ENCODE data around the gene AASS.

Gene AASS

DNA sequence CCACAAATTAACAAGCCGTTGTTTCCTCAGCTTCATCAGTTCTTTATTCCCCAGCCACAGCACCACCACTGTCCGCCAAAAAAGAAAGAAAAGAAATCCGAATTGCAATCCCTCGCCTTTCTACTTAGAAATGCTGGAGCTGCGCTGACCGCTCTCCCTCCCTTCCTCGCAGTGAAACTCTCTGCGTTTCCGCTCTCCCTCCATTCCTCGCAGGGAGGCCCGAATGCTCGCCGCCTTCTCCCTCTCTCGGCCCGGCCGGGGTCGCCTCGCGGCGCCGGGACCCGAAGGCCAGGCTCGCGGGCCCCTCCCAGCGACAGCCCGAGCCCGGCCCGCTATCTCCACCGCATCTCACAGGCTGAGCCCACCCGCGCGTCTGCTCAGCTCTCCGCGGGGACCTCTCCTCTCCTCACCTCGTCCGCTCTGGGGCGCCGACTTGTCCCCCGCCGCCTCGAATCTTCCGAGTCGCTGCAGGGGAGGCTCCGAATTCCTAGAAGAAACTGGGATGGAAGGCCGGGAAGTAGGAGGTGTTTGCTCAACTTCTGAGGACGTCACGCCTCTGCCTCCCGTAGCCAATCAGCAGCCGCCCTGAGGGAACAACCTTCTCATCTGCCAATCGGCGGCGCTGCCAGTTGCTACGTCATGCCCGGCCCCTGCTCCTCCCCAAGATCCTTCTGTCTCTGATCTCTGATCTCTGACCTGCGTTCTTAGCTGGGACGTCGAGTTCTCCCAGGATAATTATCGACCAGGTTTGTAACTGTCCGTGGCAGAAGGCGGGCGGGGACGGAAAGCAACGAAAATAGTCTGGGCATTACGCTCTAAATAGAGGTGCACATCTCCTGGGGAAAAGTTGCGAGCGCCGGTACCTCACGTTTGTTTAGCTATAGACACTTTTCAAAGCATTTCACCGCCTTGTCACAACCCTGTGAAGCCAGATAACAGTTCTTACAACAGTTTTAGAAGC is at the start of gene AASS:
TSS of gene AASS (minus strand) at position 499 of the 961 bp plus-strand sequence. CDS start 10,523 bp downstream, outside the sequence.
- ChIA-PET CTCF (interaction anchor here (0.6 to 1.2 kb wide), 4 partner anchors 10 to 150 kb away, joined by 3 to 6 read pairs (median 4); no protein-coding TSS in a partner anchor), POLR2A (interaction anchor here (0.6 to 1.0 kb wide), 3 partner anchors 42 to 1267 kb away, joined by 3 to 4 read pairs (median 3); no protein-coding TSS in a partner anchor)
- H3K4me1 ChIP-seq (ENCODE audit: control insufficient read depth, insufficient read depth, low read length): peaks cover 10% of the 10 kb centered on the region; the same call in 1 of the 2 replicates
- peak within 1 kb of the TSS; percentile 88 for H3K4me3 ChIP-seq (ENCODE audit: low read depth, low read length)
- H3K9me3 ChIP-seq (ENCODE audit: control insufficient read depth, insufficient read depth, low read depth, low read length): no peaks in the 10 kb centered on the region
- H3K36me3 ChIP-seq (ENCODE audit: control insufficient read depth in 2 of 2, insufficient read depth in 1 of 2, low read length in 2 of 2): no peaks in the 10 kb centered on the region
- H3K27ac ChIP-seq (ENCODE audit: extremely low read depth, low read depth, low read length): peak within 1 kb of the TSS; percentile 80
- TF ChIP-seq ZNF112 (tag by site-specific recombination; IDR thresholded peaks at IDR 0.05): no peak
- TF ChIP-seq ZNF501 (tag by site-specific recombination; IDR thresholded peaks at IDR 0.05): peak; percentile 21; the same call in 1 of the 2 replicates
- TF ChIP-seq, protein P1, sequence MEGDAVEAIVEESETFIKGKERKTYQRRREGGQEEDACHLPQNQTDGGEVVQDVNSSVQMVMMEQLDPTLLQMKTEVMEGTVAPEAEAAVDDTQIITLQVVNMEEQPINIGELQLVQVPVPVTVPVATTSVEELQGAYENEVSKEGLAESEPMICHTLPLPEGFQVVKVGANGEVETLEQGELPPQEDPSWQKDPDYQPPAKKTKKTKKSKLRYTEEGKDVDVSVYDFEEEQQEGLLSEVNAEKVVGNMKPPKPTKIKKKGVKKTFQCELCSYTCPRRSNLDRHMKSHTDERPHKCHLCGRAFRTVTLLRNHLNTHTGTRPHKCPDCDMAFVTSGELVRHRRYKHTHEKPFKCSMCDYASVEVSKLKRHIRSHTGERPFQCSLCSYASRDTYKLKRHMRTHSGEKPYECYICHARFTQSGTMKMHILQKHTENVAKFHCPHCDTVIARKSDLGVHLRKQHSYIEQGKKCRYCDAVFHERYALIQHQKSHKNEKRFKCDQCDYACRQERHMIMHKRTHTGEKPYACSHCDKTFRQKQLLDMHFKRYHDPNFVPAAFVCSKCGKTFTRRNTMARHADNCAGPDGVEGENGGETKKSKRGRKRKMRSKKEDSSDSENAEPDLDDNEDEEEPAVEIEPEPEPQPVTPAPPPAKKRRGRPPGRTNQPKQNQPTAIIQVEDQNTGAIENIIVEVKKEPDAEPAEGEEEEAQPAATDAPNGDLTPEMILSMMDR (tag by site-specific recombination; IDR thresholded peaks at IDR 0.05): peak; percentile 78; the same call in 1 of the 2 replicates
- TF ChIP-seq KLF1 (tag by site-specific recombination; IDR thresholded peaks at IDR 0.05): no peak
- no peak for TF ChIP-seq ZNF221 (tag by site-specific recombination; IDR thresholded peaks at IDR 0.05; ENCODE audit: borderline replicate concordance)
- no peak for TF ChIP-seq ZNF624 (tag by site-specific recombination; IDR thresholded peaks at IDR 0.05)
- no peak for TF ChIP-seq ZNF548 (tag by site-specific recombination; IDR thresholded peaks at IDR 0.05)
- TF ChIP-seq, protein P2, sequence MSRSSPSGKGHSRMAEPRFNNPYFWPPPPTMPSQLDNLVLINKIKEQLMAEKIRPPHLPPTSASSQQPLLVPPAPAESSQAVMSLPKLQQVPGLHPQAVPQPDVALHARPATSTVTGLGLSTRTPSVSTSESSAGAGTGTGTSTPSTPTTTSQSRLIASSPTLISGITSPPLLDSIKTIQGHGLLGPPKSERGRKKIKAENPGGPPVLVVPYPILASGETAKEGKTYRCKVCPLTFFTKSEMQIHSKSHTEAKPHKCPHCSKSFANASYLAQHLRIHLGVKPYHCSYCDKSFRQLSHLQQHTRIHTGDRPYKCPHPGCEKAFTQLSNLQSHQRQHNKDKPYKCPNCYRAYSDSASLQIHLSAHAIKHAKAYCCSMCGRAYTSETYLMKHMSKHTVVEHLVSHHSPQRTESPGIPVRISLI (tag by site-specific recombination; IDR thresholded peaks at IDR 0.05): 0 out of 2 replicates have a peak, but pooled peaks have one; percentile 28
- TF ChIP-seq, protein P3, sequence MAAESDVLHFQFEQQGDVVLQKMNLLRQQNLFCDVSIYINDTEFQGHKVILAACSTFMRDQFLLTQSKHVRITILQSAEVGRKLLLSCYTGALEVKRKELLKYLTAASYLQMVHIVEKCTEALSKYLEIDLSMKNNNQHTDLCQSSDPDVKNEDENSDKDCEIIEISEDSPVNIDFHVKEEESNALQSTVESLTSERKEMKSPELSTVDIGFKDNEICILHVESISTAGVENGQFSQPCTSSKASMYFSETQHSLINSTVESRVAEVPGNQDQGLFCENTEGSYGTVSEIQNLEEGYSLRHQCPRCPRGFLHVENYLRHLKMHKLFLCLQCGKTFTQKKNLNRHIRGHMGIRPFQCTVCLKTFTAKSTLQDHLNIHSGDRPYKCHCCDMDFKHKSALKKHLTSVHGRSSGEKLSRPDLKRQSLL (tag by site-specific recombination; IDR thresholded peaks at IDR 0.05): no peak
- TF ChIP-seq ZNF174 (tag by site-specific recombination; IDR thresholded peaks at IDR 0.05): no peak
- TF ChIP-seq ZNF2 (tag by site-specific recombination; IDR thresholded peaks at IDR 0.05): peak; percentile 57
- TF ChIP-seq, protein P4, sequence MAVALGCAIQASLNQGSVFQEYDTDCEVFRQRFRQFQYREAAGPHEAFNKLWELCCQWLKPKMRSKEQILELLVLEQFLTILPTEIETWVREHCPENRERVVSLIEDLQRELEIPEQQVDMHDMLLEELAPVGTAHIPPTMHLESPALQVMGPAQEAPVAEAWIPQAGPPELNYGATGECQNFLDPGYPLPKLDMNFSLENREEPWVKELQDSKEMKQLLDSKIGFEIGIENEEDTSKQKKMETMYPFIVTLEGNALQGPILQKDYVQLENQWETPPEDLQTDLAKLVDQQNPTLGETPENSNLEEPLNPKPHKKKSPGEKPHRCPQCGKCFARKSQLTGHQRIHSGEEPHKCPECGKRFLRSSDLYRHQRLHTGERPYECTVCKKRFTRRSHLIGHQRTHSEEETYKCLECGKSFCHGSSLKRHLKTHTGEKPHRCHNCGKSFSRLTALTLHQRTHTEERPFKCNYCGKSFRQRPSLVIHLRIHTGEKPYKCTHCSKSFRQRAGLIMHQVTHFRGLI (tag by site-specific recombination; IDR thresholded peaks at IDR 0.05): no peak
- no peak for TF ChIP-seq ZNF626 (tag by site-specific recombination; IDR thresholded peaks at IDR 0.05)
- TF ChIP-seq, protein P5, sequence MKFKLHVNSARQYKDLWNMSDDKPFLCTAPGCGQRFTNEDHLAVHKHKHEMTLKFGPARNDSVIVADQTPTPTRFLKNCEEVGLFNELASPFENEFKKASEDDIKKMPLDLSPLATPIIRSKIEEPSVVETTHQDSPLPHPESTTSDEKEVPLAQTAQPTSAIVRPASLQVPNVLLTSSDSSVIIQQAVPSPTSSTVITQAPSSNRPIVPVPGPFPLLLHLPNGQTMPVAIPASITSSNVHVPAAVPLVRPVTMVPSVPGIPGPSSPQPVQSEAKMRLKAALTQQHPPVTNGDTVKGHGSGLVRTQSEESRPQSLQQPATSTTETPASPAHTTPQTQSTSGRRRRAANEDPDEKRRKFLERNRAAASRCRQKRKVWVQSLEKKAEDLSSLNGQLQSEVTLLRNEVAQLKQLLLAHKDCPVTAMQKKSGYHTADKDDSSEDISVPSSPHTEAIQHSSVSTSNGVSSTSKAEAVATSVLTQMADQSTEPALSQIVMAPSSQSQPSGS (tag by site-specific recombination; IDR thresholded peaks at IDR 0.05; ENCODE audit: low read depth): peak; percentile 78
- TF ChIP-seq ZNF37A (tag by site-specific recombination; IDR thresholded peaks at IDR 0.05): no peak
- TF ChIP-seq REPIN1 (tag by site-specific recombination; IDR thresholded peaks at IDR 0.05; ENCODE audit: low read depth): no peak
- peak; percentile 53; the same call in 1 of the 2 replicates for TF ChIP-seq ZNF600 (tag by site-specific recombination; IDR thresholded peaks at IDR 0.05)
- TF ChIP-seq, protein P6, sequence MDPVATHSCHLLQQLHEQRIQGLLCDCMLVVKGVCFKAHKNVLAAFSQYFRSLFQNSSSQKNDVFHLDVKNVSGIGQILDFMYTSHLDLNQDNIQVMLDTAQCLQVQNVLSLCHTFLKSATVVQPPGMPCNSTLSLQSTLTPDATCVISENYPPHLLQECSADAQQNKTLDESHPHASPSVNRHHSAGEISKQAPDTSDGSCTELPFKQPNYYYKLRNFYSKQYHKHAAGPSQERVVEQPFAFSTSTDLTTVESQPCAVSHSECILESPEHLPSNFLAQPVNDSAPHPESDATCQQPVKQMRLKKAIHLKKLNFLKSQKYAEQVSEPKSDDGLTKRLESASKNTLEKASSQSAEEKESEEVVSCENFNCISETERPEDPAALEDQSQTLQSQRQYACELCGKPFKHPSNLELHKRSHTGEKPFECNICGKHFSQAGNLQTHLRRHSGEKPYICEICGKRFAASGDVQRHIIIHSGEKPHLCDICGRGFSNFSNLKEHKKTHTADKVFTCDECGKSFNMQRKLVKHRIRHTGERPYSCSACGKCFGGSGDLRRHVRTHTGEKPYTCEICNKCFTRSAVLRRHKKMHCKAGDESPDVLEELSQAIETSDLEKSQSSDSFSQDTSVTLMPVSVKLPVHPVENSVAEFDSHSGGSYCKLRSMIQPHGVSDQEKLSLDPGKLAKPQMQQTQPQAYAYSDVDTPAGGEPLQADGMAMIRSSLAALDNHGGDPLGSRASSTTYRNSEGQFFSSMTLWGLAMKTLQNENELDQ (tag by site-specific recombination; IDR thresholded peaks at IDR 0.05; ENCODE audit: low read depth): no peak
- no peak for TF ChIP-seq ZNF747 (tag by site-specific recombination; IDR thresholded peaks at IDR 0.05)
- TF ChIP-seq SCRT2 (tag by site-specific recombination; IDR thresholded peaks at IDR 0.05): no peak
- TF ChIP-seq ZNF366 (tag by site-specific recombination; conservative IDR thresholded peaks at IDR 0.05): peak; percentile 93
- TF ChIP-seq ZBTB1 (tag by site-specific recombination; IDR thresholded peaks at IDR 0.05): no peak
- peak; percentile 88 for TF ChIP-seq SP2 (tag by site-specific recombination; IDR thresholded peaks at IDR 0.05)
- TF ChIP-seq GLIS2 (tag by site-specific recombination; IDR thresholded peaks at IDR 0.05): peak; percentile 93
- no peak for TF ChIP-seq ZNF549 (tag by site-specific recombination; IDR thresholded peaks at IDR 0.05)
- no peak for TF ChIP-seq ZNF776 (tag by site-specific recombination; IDR thresholded peaks at IDR 0.05; ENCODE audit: borderline replicate concordance)
- no peak for TF ChIP-seq ZNF707 (tag by site-specific recombination; IDR thresholded peaks at IDR 0.05)
- TF ChIP-seq ZNF239 (tag by site-specific recombination; IDR thresholded peaks at IDR 0.05): no peak
